Measurements from ENCODE around the gene SKAP2. TPM values are rescaled to one million over a fixed set of nuclear protein-coding genes. Genes with fewer than 3 reads are reported as not detected.

SKAP2 gene
- total RNA-seq, 1 experiment from 2014 or later = 66.8 TPM

GRCh38 chr7:26670841-26671240, 193.5 kb downstream of the SKAP2 start:
- Histone ChIP-seq H3K4me3 (ENCODE audit: low read depth in 2 of 2, low read length in 2 of 2) (no peak overlapping the region), H3K27ac (ENCODE audit: low read length) (no peak overlapping the region), H3K9me3 (ENCODE audit: control insufficient read depth, insufficient read depth, low read depth, low read length) (no peaks in the 10 kb centered on the region), H3K36me3 (ENCODE audit: control insufficient read depth, insufficient read depth, low read length) (no peaks in the 10 kb centered on the region), H3K27me3 (ENCODE audit: control insufficient read depth, insufficient read depth, low read length) (no peaks in the 10 kb centered on the region), H3K4me1 (ENCODE audit: control insufficient read depth, insufficient read depth, low read length) (peaks cover 4% of the 10 kb centered on the region)
- no peak for TF ChIP-seq SIN3A (IDR thresholded peaks at IDR 0.05; ENCODE audit: borderline replicate concordance, insufficient read depth, low read depth, low read length)
- no peak for TF ChIP-seq CTCF (IDR thresholded peaks at IDR 0.05)
- no peak for TF ChIP-seq REST (IDR thresholded peaks at IDR 0.05; ENCODE audit: insufficient read depth in 1 of 2, low read depth in 2 of 2, low read length in 1 of 2)
- TF ChIP-seq TCF7L2 (IDR thresholded peaks at IDR 0.05; ENCODE audit: low read depth, low read length) = no peak
- TF ChIP-seq POLR2AphosphoS5 (IDR thresholded peaks at IDR 0.05; ENCODE audit: low read depth, low read length) = no peak
- ATAC-seq (no peak), DNase-seq (ENCODE audit: low read depth, low spot score) (no peak)
- intact Hi-C loops (cut with micrococcal nuclease; ENCODE audit: unreplicated experiment) = no loop called here
- ChIA-PET POLR2A (no interaction called here), CTCF (no interaction called here)
- BruUV-seq (replicated peaks) = no TSS peak
- in situ Hi-C loops (cut with HindIII; ENCODE audit: low pct_unique_long_range_greater_than_20kb, low sequenced_read_pairs) = no loop called here

GRCh38 chr7:26670290-26670689, 194.1 kb downstream of the SKAP2 start:
- Histone ChIP-seq H3K4me1 (ENCODE audit: control insufficient read depth, insufficient read depth, low read length) (peaks cover 4% of the 10 kb centered on the region), H3K9me3 (ENCODE audit: control insufficient read depth, insufficient read depth, low read depth, low read length) (no peaks in the 10 kb centered on the region), H3K27me3 (ENCODE audit: control insufficient read depth, insufficient read depth, low read length) (no peaks in the 10 kb centered on the region), H3K4me3 (ENCODE audit: low read depth in 2 of 2, low read length in 2 of 2) (no peak overlapping the region), H3K27ac (ENCODE audit: low read length) (no peak overlapping the region), H3K36me3 (ENCODE audit: control insufficient read depth, insufficient read depth, low read length) (no peaks in the 10 kb centered on the region)
- DNase-seq (ENCODE audit: low read depth, low spot score) (no peak), ATAC-seq (no peak)
- TF ChIP-seq POLR2AphosphoS5 (IDR thresholded peaks at IDR 0.05; ENCODE audit: low read depth, low read length) (no peak), TCF7L2 (IDR thresholded peaks at IDR 0.05; ENCODE audit: low read depth, low read length) (no peak), CTCF (IDR thresholded peaks at IDR 0.05) (no peak), SIN3A (IDR thresholded peaks at IDR 0.05; ENCODE audit: borderline replicate concordance, insufficient read depth, low read depth, low read length) (no peak), REST (IDR thresholded peaks at IDR 0.05; ENCODE audit: insufficient read depth in 1 of 2, low read depth in 2 of 2, low read length in 1 of 2) (no peak)
- CTCF ChIA-PET = interaction anchor here (0.6 kb wide), 1 partner anchor 489 kb away, joined by 3 read pairs; no protein-coding TSS in a partner anchor
- in situ Hi-C loops (cut with HindIII; ENCODE audit: low pct_unique_long_range_greater_than_20kb, low sequenced_read_pairs) = no loop called here
- intact Hi-C loops (cut with micrococcal nuclease; ENCODE audit: unreplicated experiment) = no loop called here
- BruUV-seq (replicated peaks) = no TSS peak
- POLR2A ChIA-PET = no interaction called here

All from Panc1 (cell line).